GM10266 (cell line): ENCODE data around the gene DRAM2.

Experiments used
- DNase-seq: peaks from one replicate; pipeline ENCODE4 v3.0.0; 2012; ENCODE audit errors: extremely low spot score
- CTCF ChIP-seq: IDR thresholded peaks from 2 replicates; pipeline ENCODE4 v1.5.1; 2012; ENCODE audit warnings: mild to moderate bottlenecking, low read depth; ENCODE audit not compliant: control insufficient read depth, insufficient read depth; ENCODE audit errors: missing control alignments

Gene DRAM2

GRCh38 chr1:111157431-111157830 lies 17.5 kb upstream of the DRAM2 start:
- TF ChIP-seq CTCF: no peak
- DNase-seq: no peak

GRCh38 chr1:111154021-111154999 lies 14.4 kb upstream of the DRAM2 start:
- no peak for DNase-seq
- TF ChIP-seq CTCF: no peak

GRCh38 chr1:111151838-111152237 lies 11.9 kb upstream of the DRAM2 start:
- DNase-seq: no peak
- no peak for TF ChIP-seq CTCF

- TF ChIP-seq CTCF: no peak
Observed at GRCh38 chr1:111148376-111148881, 8.5 kb upstream of the DRAM2 start.

GRCh38 chr1:111147948-111148347 lies 8.1 kb upstream of the DRAM2 start:
- no peak for TF ChIP-seq CTCF
- no peak for DNase-seq

More at GRCh38 chr1:111148376-111148881, 8.5 kb upstream of the DRAM2 start:
- no peak for DNase-seq

GRCh38 chr1:111145963-111146768 lies 6.3 kb upstream of the DRAM2 start:
- no peak for TF ChIP-seq CTCF
- no peak for DNase-seq
